ENCODE results near the gene SFXN5. TPM values are rescaled to one million over a fixed set of nuclear protein-coding genes. Genes with fewer than 3 reads are reported as not detected.

The SFXN5 gene
- polyA plus RNA-seq, 1 donor (not counting 4 experiments of a cell fraction or from before 2014, with no cell fraction given) = 6.3 TPM

DNA sequence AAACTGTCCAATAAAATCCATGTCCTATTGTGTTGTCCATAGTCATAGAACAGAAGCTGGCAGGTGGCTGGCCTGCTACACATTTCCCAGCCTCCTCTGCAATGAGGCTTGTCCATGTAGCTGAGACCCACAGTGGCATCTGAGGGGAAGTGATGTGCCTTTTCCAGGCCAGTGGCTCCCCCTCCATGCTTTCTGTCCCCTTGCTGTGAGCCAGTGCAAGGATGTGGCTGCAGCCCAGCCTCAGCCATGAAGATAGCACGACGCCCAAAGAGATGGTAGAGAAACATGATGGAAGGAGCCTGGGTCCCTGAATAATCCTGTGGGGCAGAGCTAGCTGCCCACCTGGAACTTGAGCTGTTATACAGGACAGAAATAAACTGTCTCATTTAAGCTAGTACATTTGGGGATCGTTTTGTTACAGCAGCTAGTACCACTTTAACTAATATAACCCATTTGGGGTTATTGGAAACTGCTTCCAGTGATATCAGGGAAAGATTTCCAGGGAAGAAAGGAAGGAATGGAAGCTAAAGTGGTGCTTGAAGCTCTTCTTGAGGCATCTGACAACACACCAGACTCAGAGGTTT, 40.3 kb downstream of the SFXN5 start:
- H3K4me2 ChIP-seq (ENCODE audit: control insufficient read depth, extremely low read depth, insufficient read depth, low read depth, low read length) = no peak overlapping the region
- H3K27ac ChIP-seq (ENCODE audit: control insufficient read depth, insufficient read depth, low read length) = no peak overlapping the region
- DNase-seq (ENCODE audit: low read depth, low spot score) = no peak
- H4K20me1 ChIP-seq (ENCODE audit: control insufficient read depth, extremely low read depth, insufficient read depth, low read length) = no peaks in the 10 kb centered on the region
- FAIRE-seq = no peak
- no peak for TF ChIP-seq EZH2 (IDR thresholded peaks at IDR 0.05; ENCODE audit: low read length)
- TF ChIP-seq, protein P1, sequence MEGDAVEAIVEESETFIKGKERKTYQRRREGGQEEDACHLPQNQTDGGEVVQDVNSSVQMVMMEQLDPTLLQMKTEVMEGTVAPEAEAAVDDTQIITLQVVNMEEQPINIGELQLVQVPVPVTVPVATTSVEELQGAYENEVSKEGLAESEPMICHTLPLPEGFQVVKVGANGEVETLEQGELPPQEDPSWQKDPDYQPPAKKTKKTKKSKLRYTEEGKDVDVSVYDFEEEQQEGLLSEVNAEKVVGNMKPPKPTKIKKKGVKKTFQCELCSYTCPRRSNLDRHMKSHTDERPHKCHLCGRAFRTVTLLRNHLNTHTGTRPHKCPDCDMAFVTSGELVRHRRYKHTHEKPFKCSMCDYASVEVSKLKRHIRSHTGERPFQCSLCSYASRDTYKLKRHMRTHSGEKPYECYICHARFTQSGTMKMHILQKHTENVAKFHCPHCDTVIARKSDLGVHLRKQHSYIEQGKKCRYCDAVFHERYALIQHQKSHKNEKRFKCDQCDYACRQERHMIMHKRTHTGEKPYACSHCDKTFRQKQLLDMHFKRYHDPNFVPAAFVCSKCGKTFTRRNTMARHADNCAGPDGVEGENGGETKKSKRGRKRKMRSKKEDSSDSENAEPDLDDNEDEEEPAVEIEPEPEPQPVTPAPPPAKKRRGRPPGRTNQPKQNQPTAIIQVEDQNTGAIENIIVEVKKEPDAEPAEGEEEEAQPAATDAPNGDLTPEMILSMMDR (optimal IDR thresholded peaks at IDR 0.05 in 1 of 3, IDR thresholded peaks at IDR 0.05 in 1 of 3, conservative IDR thresholded peaks at IDR 0.05 in 1 of 3; ENCODE audit: extremely low read depth in 1 of 3, insufficient read depth in 2 of 3, low read length in 3 of 3) = no peak
- H2AFZ ChIP-seq (ENCODE audit: control insufficient read depth, low read length) = no peak overlapping the region
- dilution Hi-C loops (cut with MboI; ENCODE audit: extremely low pct_ligation_motif_present, low sequenced_read_pairs) = no loop called here
- H3K9ac ChIP-seq (ENCODE audit: control insufficient read depth, extremely low read depth, insufficient read depth, low read length) = no peak overlapping the region
- no peaks in the 10 kb centered on the region for H3K36me3 ChIP-seq (ENCODE audit: control insufficient read depth in 2 of 2, extremely low read depth in 1 of 2, insufficient read depth in 2 of 2, low read length in 2 of 2)
- H3K9me1 ChIP-seq (ENCODE audit: control insufficient read depth, extremely low read depth, insufficient read depth, low read length) = peaks cover 3% of the 10 kb centered on the region
- H3K4me1 ChIP-seq (ENCODE audit: control insufficient read depth, extremely low read depth, insufficient read depth, low read length) = no peaks in the 10 kb centered on the region
- H3K9me3 ChIP-seq (ENCODE audit: control insufficient read depth, low read depth, low read length) = no peaks in the 10 kb centered on the region
- no peak overlapping the region for H3K4me3 ChIP-seq (ENCODE audit: control insufficient read depth in 2 of 3, extremely low read depth in 1 of 3, insufficient read depth in 2 of 3, low read depth in 1 of 3, low read length in 3 of 3)
- H3K79me2 ChIP-seq (ENCODE audit: control insufficient read depth, insufficient read depth, low read length) = no peaks in the 10 kb centered on the region
- H3K27me3 ChIP-seq (ENCODE audit: control insufficient read depth, extremely low read depth, insufficient read depth, low read length) = no peaks in the 10 kb centered on the region

DNA sequence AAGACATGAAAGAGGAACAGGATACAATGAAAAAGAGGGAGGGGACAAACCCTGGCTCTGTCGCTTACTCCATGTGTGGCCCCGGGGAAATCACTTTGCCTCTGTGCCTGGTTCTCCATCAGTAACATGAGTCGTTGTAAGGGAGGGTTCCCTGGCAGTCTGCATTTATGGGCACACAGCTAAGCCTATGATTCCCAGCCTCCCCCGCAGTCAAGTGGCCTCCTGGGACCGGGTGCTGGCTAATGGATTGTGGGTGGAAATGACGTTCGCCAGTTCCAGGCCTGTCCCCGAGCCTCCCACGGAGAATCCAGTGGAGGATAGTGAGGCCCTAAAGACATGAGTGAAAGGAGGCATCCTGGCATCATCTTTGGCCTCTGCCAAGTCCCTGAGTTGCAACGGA, 42.7 kb downstream of the SFXN5 start:
- Histone ChIP-seq H3K27me3 (ENCODE audit: control insufficient read depth, extremely low read depth, insufficient read depth, low read length) (no peaks in the 10 kb centered on the region), H3K4me2 (ENCODE audit: control insufficient read depth, extremely low read depth, insufficient read depth, low read depth, low read length) (no peak overlapping the region), H3K9me1 (ENCODE audit: control insufficient read depth, extremely low read depth, insufficient read depth, low read length) (no peaks in the 10 kb centered on the region), H3K4me1 (ENCODE audit: control insufficient read depth, extremely low read depth, insufficient read depth, low read length) (no peaks in the 10 kb centered on the region), H3K79me2 (ENCODE audit: control insufficient read depth, insufficient read depth, low read length) (no peaks in the 10 kb centered on the region), H3K4me3 (ENCODE audit: control insufficient read depth in 2 of 3, extremely low read depth in 1 of 3, insufficient read depth in 2 of 3, low read depth in 1 of 3, low read length in 3 of 3) (no peak overlapping the region), H4K20me1 (ENCODE audit: control insufficient read depth, extremely low read depth, insufficient read depth, low read length) (no peaks in the 10 kb centered on the region), H3K9me3 (ENCODE audit: control insufficient read depth, low read depth, low read length) (no peaks in the 10 kb centered on the region), H3K9ac (ENCODE audit: control insufficient read depth, extremely low read depth, insufficient read depth, low read length) (no peak overlapping the region), H2AFZ (ENCODE audit: control insufficient read depth, low read length) (no peak overlapping the region), H3K36me3 (ENCODE audit: control insufficient read depth in 2 of 2, extremely low read depth in 1 of 2, insufficient read depth in 2 of 2, low read length in 2 of 2) (no peaks in the 10 kb centered on the region), H3K27ac (ENCODE audit: control insufficient read depth, insufficient read depth, low read length) (no peak overlapping the region)
- FAIRE-seq (no peak), DNase-seq (ENCODE audit: low read depth, low spot score) (no peak)
- TF ChIP-seq, protein P1 (optimal IDR thresholded peaks at IDR 0.05 in 1 of 3, IDR thresholded peaks at IDR 0.05 in 1 of 3, conservative IDR thresholded peaks at IDR 0.05 in 1 of 3; ENCODE audit: extremely low read depth in 1 of 3, insufficient read depth in 2 of 3, low read length in 3 of 3) = no peak
- no peak for TF ChIP-seq EZH2 (IDR thresholded peaks at IDR 0.05; ENCODE audit: low read length)
- dilution Hi-C loops (cut with MboI; ENCODE audit: extremely low pct_ligation_motif_present, low sequenced_read_pairs) = no loop called here
